HL-60 (cell line): ENCODE results near the gene CTBP2.

Source experiments
- DNase-seq, 2 experiments: peaks; one replicate each; pipeline ENCODE4 v3.0.0-alpha.2; 2010 to 2020; ENCODE audit warnings: low read depth in 1 of 2, low spot score in 1 of 2
- H3K27ac ChIP-seq: fragments of 250-450 bp; sonication (Bioruptor Pico); replicated peaks from 2 replicates; pipeline ENCODE4 v1.5.1; 2020; ENCODE audit warnings: mild to moderate bottlenecking, moderate library complexity
- H3K27me3 ChIP-seq: fragments of 250-450 bp; sonication (Bioruptor Pico); 2 replicates; pipeline ENCODE4 v1.5.1; 2021; ENCODE audit warnings: mild to moderate bottlenecking, moderate library complexity; ENCODE audit not compliant: insufficient read depth, poor library complexity, severe bottlenecking
- H3K4me3 ChIP-seq: replicated peaks from 2 replicates; pipeline ENCODE4 v1.5.1; 2011; ENCODE audit warnings: mild to moderate bottlenecking, control low read depth, low read length; ENCODE audit not compliant: insufficient read depth
- CTCF ChIP-seq: IDR thresholded peaks from one replicate; pipeline ENCODE4 v1.5.1; 2011; ENCODE audit warnings: low read length, control low read depth, inconsistent platforms; ENCODE audit not compliant: insufficient read depth
- GABPA ChIP-seq: IDR thresholded peaks from 2 replicates; pipeline ENCODE4 v1.6.1; 2012; ENCODE audit warnings: low read depth
- POLR2AphosphoS5 ChIP-seq: IDR thresholded peaks from 2 replicates; pipeline ENCODE4 v1.6.1; 2012; ENCODE audit warnings: low read depth
- REST ChIP-seq: IDR thresholded peaks from 2 replicates; pipeline ENCODE4 v1.6.1; 2012; ENCODE audit warnings: low read depth; ENCODE audit not compliant: insufficient replicate concordance
- SPI1 ChIP-seq: IDR thresholded peaks from 2 replicates; pipeline ENCODE4 v1.6.1; 2012; ENCODE audit warnings: low read depth, mild to moderate bottlenecking, borderline replicate concordance

CTBP2 gene

GRCh38 chr10:125104559-125104958 lies 55.8 kb downstream of the CTBP2 start:
- no peaks in the 10 kb centered on the region for H3K27me3 ChIP-seq
- TF ChIP-seq CTCF (no peak), GABPA (no peak), SPI1 (no peak)

GRCh38 chr10:125103924-125104323 lies 56.4 kb downstream of the CTBP2 start:
- TF ChIP-seq REST (no peak), CTCF (no peak), SPI1 (no peak)
- DNase-seq = no peak
- Histone ChIP-seq H3K27me3 (no peaks in the 10 kb centered on the region), H3K4me3 (no peak overlapping the region), H3K27ac (no peak overlapping the region)

More at GRCh38 chr10:125104559-125104958, 55.8 kb downstream of the CTBP2 start:
- H3K27ac ChIP-seq = no peak overlapping the region
- peak in 1 of 2 experiments; percentile 18 for DNase-seq
- no peak overlapping the region for H3K4me3 ChIP-seq

- Histone ChIP-seq H3K4me3 (no peak overlapping the region), H3K27me3 (no peaks in the 10 kb centered on the region), H3K27ac (peak overlapping the region; percentile 29)
- no peak for DNase-seq
- TF ChIP-seq CTCF (no peak), REST (no peak), GABPA (no peak), SPI1 (no peak)
Measured at GRCh38 chr10:125103466-125103865, 56.9 kb downstream of the CTBP2 start.

GRCh38 chr10:125102821-125103220 lies 57.5 kb downstream of the CTBP2 start:
- Histone ChIP-seq H3K4me3 (no peak overlapping the region), H3K27me3 (no peaks in the 10 kb centered on the region), H3K27ac (peak overlapping the region; percentile 29)
- TF ChIP-seq SPI1 (no peak), GABPA (no peak), CTCF (no peak), POLR2AphosphoS5 (no peak), REST (no peak)
- no peak for DNase-seq
